DOHH2 (cell line): Measurements from ENCODE around the gene CRY1.

Experiments used
- H3F3A ChIP-seq: fragments of 200-600 bp; sonication (generic), shearing (Covaris generic); 2 replicates; pipeline ENCODE4 v1.6.0; 2016; ENCODE audit warnings: antibody characterized with exemption, mild to moderate bottlenecking; ENCODE audit not compliant: control insufficient read depth, insufficient read depth
- H3K27ac ChIP-seq: fragments of 200-600 bp; sonication (generic); 2 replicates; pipeline ENCODE4 v1.5.1; 2014; ENCODE audit warnings: low read depth, mild to moderate bottlenecking, low read length, moderate library complexity
- H3K27me3 ChIP-seq: fragments of 200-600 bp; sonication (generic); 2 replicates; pipeline ENCODE4 v1.6.1; 2014; ENCODE audit warnings: mild to moderate bottlenecking, low read length, mixed read lengths; ENCODE audit not compliant: control insufficient read depth
- H3K36me3 ChIP-seq: fragments of 200-600 bp; sonication (generic); 2 replicates; pipeline ENCODE4 v1.6.1; 2014; ENCODE audit warnings: mild to moderate bottlenecking, low read length, moderate library complexity, mixed read lengths; ENCODE audit not compliant: control insufficient read depth
- H3K4me1 ChIP-seq: fragments of 200-600 bp; sonication (generic); 2 replicates; pipeline ENCODE4 v1.6.1; 2014; ENCODE audit warnings: mild to moderate bottlenecking, low read length, mixed read lengths; ENCODE audit not compliant: control insufficient read depth
- H3K4me2 ChIP-seq: fragments of 200-600 bp; sonication (generic); 2 replicates; pipeline ENCODE4 v1.6.0; 2014; ENCODE audit warnings: mild to moderate bottlenecking, low read length, moderate library complexity
- H3K4me3 ChIP-seq: fragments of 200-600 bp; sonication (generic); 2 replicates; pipeline ENCODE4 v1.5.1; 2014; ENCODE audit warnings: mild to moderate bottlenecking, low read length, mixed read lengths
- H3K79me2 ChIP-seq: fragments of 200-600 bp; sonication (generic); 2 replicates; pipeline ENCODE4 v1.6.1; 2014; ENCODE audit warnings: mild to moderate bottlenecking, low read length, mixed read lengths; ENCODE audit not compliant: control insufficient read depth
- H3K9me2 ChIP-seq: fragments of 200-600 bp; sonication (generic); replicated peaks from 2 replicates; pipeline ENCODE4 v1.6.1; 2014; ENCODE audit warnings: mild to moderate bottlenecking, low read length, mixed read lengths; ENCODE audit not compliant: control insufficient read depth
- H3K9me3 ChIP-seq: fragments of 200-600 bp; sonication (generic); 2 replicates; pipeline ENCODE4 v1.6.1; 2014; ENCODE audit warnings: antibody characterized with exemption, low read length, mixed read lengths; ENCODE audit not compliant: control insufficient read depth, insufficient read depth
- H4K20me1 ChIP-seq: fragments of 200-600 bp; sonication (generic); 2 replicates; pipeline ENCODE4 v1.6.0; 2014; ENCODE audit warnings: low read depth, mild to moderate bottlenecking, antibody characterized with exemption, low read length, moderate library complexity; ENCODE audit not compliant: control insufficient read depth, insufficient read depth
- CTCF ChIP-seq: fragments of 200-600 bp; sonication (generic); IDR thresholded peaks from one replicate; pipeline ENCODE4 v1.5.1; 2014; ENCODE audit warnings: antibody characterized with exemption, mild to moderate bottlenecking, low read depth, low read length; ENCODE audit not compliant: poor library complexity, severe bottlenecking
- EZH2phosphoT487 ChIP-seq: fragments of 200-600 bp; sonication (generic); IDR thresholded peaks from 2 replicates; pipeline ENCODE4 v1.6.1; 2017; ENCODE audit warnings: borderline replicate concordance, mild to moderate bottlenecking, antibody characterized with exemption, low read length, moderate library complexity, mixed read lengths

The CRY1 gene

DNA sequence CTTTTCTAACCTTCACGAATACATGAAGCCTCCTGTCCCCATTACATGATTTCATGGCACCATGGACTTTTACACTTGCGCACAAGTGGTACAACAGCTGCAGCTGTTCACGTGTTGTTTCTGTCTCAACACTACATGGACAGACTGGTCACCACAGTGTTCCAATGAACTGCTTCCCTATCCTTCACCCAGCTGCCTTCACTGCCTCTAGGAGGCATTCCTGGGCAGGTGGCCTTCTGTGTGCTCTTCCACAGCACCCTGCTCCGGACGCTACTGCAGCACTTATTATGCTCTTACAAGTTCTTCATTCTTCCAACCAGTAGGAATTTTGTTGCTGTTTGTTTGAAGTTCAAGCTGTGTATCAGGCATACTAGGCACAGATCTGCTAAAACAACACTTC, 107.9 kb downstream of the CRY1 start:
- H3K79me2 ChIP-seq, result peaks cover 13% of the 10 kb centered on the region
- H3K9me2 ChIP-seq, result no peaks in the 10 kb centered on the region
- H3K36me3 ChIP-seq, result peaks cover 15% of the 10 kb centered on the region
- no peak overlapping the region for H3K27ac ChIP-seq
- no peaks in the 10 kb centered on the region for H3F3A ChIP-seq
- peaks cover 15% of the 10 kb centered on the region for H3K4me1 ChIP-seq
- no peaks in the 10 kb centered on the region for H4K20me1 ChIP-seq
- 0 out of 2 replicates have a peak, but pooled peaks cover 5% of the 10 kb centered on the region for H3K27me3 ChIP-seq
- H3K4me2 ChIP-seq, result peak overlapping the region; percentile 96
- H3K4me3 ChIP-seq, result peak overlapping the region; percentile 93; the same call in 1 of the 2 replicates
- TF ChIP-seq CTCF (no peak), EZH2phosphoT487 (no peak)
- H3K9me3 ChIP-seq, result no peaks in the 10 kb centered on the region

GRCh38 chr12:106984588-106985137, 108.7 kb downstream of the CRY1 start:
- Histone ChIP-seq H3K27ac (no peak overlapping the region), H3K4me1 (peaks cover 15% of the 10 kb centered on the region), H3K36me3 (peaks cover 15% of the 10 kb centered on the region), H3F3A (no peaks in the 10 kb centered on the region), H4K20me1 (no peaks in the 10 kb centered on the region), H3K4me3 (no peak overlapping the region), H3K27me3 (0 out of 2 replicates have a peak, but pooled peaks cover 5% of the 10 kb centered on the region), H3K79me2 (peaks cover 13% of the 10 kb centered on the region), H3K9me2 (no peaks in the 10 kb centered on the region), H3K9me3 (no peaks in the 10 kb centered on the region), H3K4me2 (no peak overlapping the region)
- no peak for TF ChIP-seq EZH2phosphoT487
- TF ChIP-seq CTCF, result no peak

GRCh38 chr12:106982229-106982628, 111.1 kb downstream of the CRY1 start:
- Histone ChIP-seq H3K79me2 (peaks cover 13% of the 10 kb centered on the region), H3K27ac (no peak overlapping the region), H3K4me2 (no peak overlapping the region), H4K20me1 (no peaks in the 10 kb centered on the region), H3F3A (no peaks in the 10 kb centered on the region), H3K4me1 (peaks cover 11% of the 10 kb centered on the region), H3K9me3 (no peaks in the 10 kb centered on the region), H3K9me2 (no peaks in the 10 kb centered on the region), H3K27me3 (no peaks in the 10 kb centered on the region), H3K4me3 (no peak overlapping the region), H3K36me3 (peaks cover 17% of the 10 kb centered on the region)
- TF ChIP-seq EZH2phosphoT487 (no peak), CTCF (no peak)
